Aorta (tissue), 5 donors: Measurements from ENCODE around the gene EEF1AKMT3. TPM values are rescaled to one million over a fixed set of nuclear protein-coding genes. Genes with fewer than 3 reads are reported as not detected.
"Not testable (repeated sequence)": the region's sequence is repeated elsewhere in the genome, so short reads cannot be mapped to it uniquely, and the experiment has no call there.

Experiments
- ATAC-seq: fragments of 200-7000 bp; cut with Tn5 transposase; one replicate; pipeline ENCODE4 v1.9.1; 2022; ENCODE audit warnings: moderate library complexity; ENCODE audit not compliant: low FRiP score
- DNase-seq, 2 donors: peaks; one replicate each; pipeline ENCODE4 v3.0.0-alpha.2; 2020
- H3K27ac ChIP-seq, 2 donors: one replicate each; pipeline ENCODE4 v1.5.1; 2013; ENCODE audit warnings: low read length in 2 of 2, mild to moderate bottlenecking in 2 of 2, moderate library complexity in 2 of 2, control low read depth in 1 of 2, inconsistent platforms in 1 of 2, low read depth in 1 of 2
- H3K27me3 ChIP-seq, 2 donors: one replicate each; pipeline ENCODE4 v1.6.1; 2013; ENCODE audit warnings: control low read depth in 1 of 2, low read length in 1 of 2, mild to moderate bottlenecking in 1 of 2, moderate library complexity in 1 of 2; ENCODE audit not compliant: insufficient read depth in 2 of 2, control insufficient read depth in 1 of 2
- H3K36me3 ChIP-seq, 2 donors: one replicate each; pipeline ENCODE4 v1.6.1; 2013; ENCODE audit warnings: control low read depth in 1 of 2, low read length in 1 of 2, mild to moderate bottlenecking in 1 of 2; ENCODE audit not compliant: insufficient read depth in 2 of 2, control insufficient read depth in 1 of 2
- H3K4me1 ChIP-seq, 2 donors: one replicate each; pipeline ENCODE4 v1.6.1; 2013; ENCODE audit warnings: low read length in 2 of 2, control low read depth in 1 of 2, mild to moderate bottlenecking in 1 of 2, moderate library complexity in 1 of 2; ENCODE audit not compliant: insufficient read depth in 2 of 2, control insufficient read depth in 1 of 2
- H3K4me3 ChIP-seq, 2 donors: one replicate each; pipeline ENCODE4 v1.5.1; 2013; ENCODE audit warnings: low read length in 2 of 2, control low read depth in 1 of 2, mild to moderate bottlenecking in 1 of 2
- H3K9me3 ChIP-seq: one replicate; pipeline ENCODE4 v1.6.1; 2013; ENCODE audit warnings: mild to moderate bottlenecking, low read length; ENCODE audit not compliant: control insufficient read depth
- WGBS, 2 donors: extraction: QIAGEN DNeasy Blood & Tissue Kit; methylation state at CpG; one replicate each; pipeline ENCODE4 v1.1.7; 2013; 5-methylcytosine and 5-hydroxymethylcytosine counted together
- intact Hi-C, 2 donors: fragments of 100-400 bp; cut with DNase I; formaldehyde crosslinking; loops; one replicate each; pipeline versions ENCODE4 v1.14.2 to v1.15.0; 2022
- polyA plus RNA-seq, 2 donors: library from polyadenylated mRNA; stranded (reverse); fragments of 200-250 nt; gene quantifications; one replicate each; pipeline ENCODE4 v1.2.3, GENCODE V29; 2013
- total RNA-seq, 2 donors: library from RNA; stranded (reverse); fragmentation: NEBNext Ultra II Directional; extraction: Animal tissue kit (Norgen Biotek cat#: 25700); gene quantifications; one replicate each; pipeline ENCODE4 v1.2.1, GENCODE V29; 2021
- donor health status: healthy with polysubstance abuse.
- donor health status: Bipolar disorder and iron deficiency.
- donor health status: DM: no; HTN: no; CAD: no.
- donor health status: DM: no; HTN: no; CAD: no.
- donor health status: DM: yes; HTN: yes; CAD: no.

Gene EEF1AKMT3
- total and polyA plus RNA-seq, 4 donors: 4.5 to 10.9 (median 7.5) TPM

GRCh38 chr12:57815177-57816000, 43.0 kb downstream of the EEF1AKMT3 start:
- Histone ChIP-seq H3K4me3 (no peak overlapping the region), H3K4me1 (no peaks in the 10 kb centered on the region), H3K27ac (no peak overlapping the region), H3K9me3 (no peaks in the 10 kb centered on the region), H3K27me3 (no peaks in the 10 kb centered on the region), H3K36me3 (peaks cover 2 to 3% of the 10 kb centered on the region in 2 donors)
- ATAC-seq: no peak
- DNase-seq: no peak
- intact Hi-C loops: no loop called here
- 69 to 77% methylated on average over 12 to 13 of the region's 13 CpGs for WGBS, 2 donors

GRCh38 chr12:57816001-57816854, 43.8 kb downstream of the EEF1AKMT3 start:
- WGBS, 2 donors: 58 to 60% methylated on average over 3 of the region's 3 CpGs
- H3K27ac ChIP-seq: no peak overlapping the region
- intact Hi-C loops: no loop called here

GRCh38 chr12:57816855-57817151, 44.4 kb downstream of the EEF1AKMT3 start:
- peaks cover 3 to 4% of the 10 kb centered on the region in 2 donors for H3K36me3 ChIP-seq
- intact Hi-C loops: no loop called here
- H3K4me1 ChIP-seq: no peaks in the 10 kb centered on the region
- ATAC-seq (no peak), DNase-seq (no peak)
- no peaks in the 10 kb centered on the region for H3K27me3 ChIP-seq
- H3K4me3 ChIP-seq: no peak overlapping the region
- 36% methylated on average over 5 of the region's 5 CpGs for WGBS, 2 donors
- no peak overlapping the region for H3K27ac ChIP-seq
- no peaks in the 10 kb centered on the region for H3K9me3 ChIP-seq

More at GRCh38 chr12:57816001-57816854, 43.8 kb downstream of the EEF1AKMT3 start:
- no peak for ATAC-seq
- H3K4me1 ChIP-seq: no peaks in the 10 kb centered on the region
- no peak for DNase-seq
- no peak overlapping the region for H3K4me3 ChIP-seq
- H3K36me3 ChIP-seq: peaks cover 3 to 4% of the 10 kb centered on the region in 2 donors
- H3K9me3 ChIP-seq: no peaks in the 10 kb centered on the region
- no peaks in the 10 kb centered on the region for H3K27me3 ChIP-seq

- no peak for DNase-seq
Measured at GRCh38 chr12:57817261-57817989, 45.0 kb downstream of the EEF1AKMT3 start.

GRCh38 chr12:57817990-57818331, 45.5 kb downstream of the EEF1AKMT3 start:
- ATAC-seq, intact Hi-C loops, H3K4me1 ChIP-seq, H3K9me3 ChIP-seq, H3K27me3 ChIP-seq, DNase-seq, H3K36me3 ChIP-seq, H3K4me3 ChIP-seq: not testable (repeated sequence)
- peak overlapping the region in 1 of 2 donors; percentile 24 for H3K27ac ChIP-seq
- WGBS, 2 donors: 71 to 75% methylated on average over 3 of the region's 3 CpGs

More at GRCh38 chr12:57817261-57817989, 45.0 kb downstream of the EEF1AKMT3 start:
- Histone ChIP-seq H3K9me3 (no peaks in the 10 kb centered on the region), H3K4me3 (no peak overlapping the region), H3K4me1 (no peaks in the 10 kb centered on the region), H3K36me3 (peaks cover 3 to 4% of the 10 kb centered on the region in 2 donors), H3K27me3 (no peaks in the 10 kb centered on the region), H3K27ac (peak overlapping the region; percentile 24 to 60)
- intact Hi-C loops: no loop called here
- WGBS, 2 donors: 19 to 21% methylated on average over 8 of the region's 8 CpGs
- peak; percentile 46 for ATAC-seq

GRCh38 chr12:57820119-57820518, 47.7 kb downstream of the EEF1AKMT3 start:
- WGBS, 2 donors: 58 to 65% methylated on average over 8 of the region's 8 CpGs
- H3K9me3 ChIP-seq, H3K27ac ChIP-seq, H3K27me3 ChIP-seq, H3K4me3 ChIP-seq, DNase-seq, H3K4me1 ChIP-seq, ATAC-seq, intact Hi-C loops: not testable (repeated sequence)
- peaks cover 12 to 22% of the 10 kb centered on the region in 2 donors for H3K36me3 ChIP-seq

- H3K4me1 ChIP-seq, H3K27ac ChIP-seq, intact Hi-C loops, H3K4me3 ChIP-seq, H3K27me3 ChIP-seq, DNase-seq, H3K9me3 ChIP-seq, ATAC-seq: not testable (repeated sequence)
- 48 to 52% methylated on average over 5 of the region's 5 CpGs for WGBS, 2 donors
- H3K36me3 ChIP-seq: peaks cover 12 to 26% of the 10 kb centered on the region in 2 donors
Measured at GRCh38 chr12:57821015-57821414, 48.6 kb downstream of the EEF1AKMT3 start.

- Histone ChIP-seq H3K36me3 (peaks cover 14 to 31% of the 10 kb centered on the region in 2 donors), H3K4me1 (no peaks in the 10 kb centered on the region), H3K27ac (no peak overlapping the region), H3K4me3 (no peak overlapping the region), H3K27me3 (no peaks in the 10 kb centered on the region), H3K9me3 (no peaks in the 10 kb centered on the region)
- ATAC-seq (no peak), DNase-seq (no peak)
- WGBS, 2 donors: 67 to 75% methylated on average over 10 of the region's 10 CpGs
- intact Hi-C loops: no loop called here
Measured at GRCh38 chr12:57821474-57822214, 49.2 kb downstream of the EEF1AKMT3 start.
